ENCODE data around the gene RAPGEF6. TPM values are rescaled to one million over a fixed set of nuclear protein-coding genes. Genes with fewer than 3 reads are reported as not detected.

Gene RAPGEF6
- polyA plus RNA-seq, 1 donor (not counting 4 experiments of a cell fraction or from before 2014, with no cell fraction given): 8.7 TPM

DNA sequence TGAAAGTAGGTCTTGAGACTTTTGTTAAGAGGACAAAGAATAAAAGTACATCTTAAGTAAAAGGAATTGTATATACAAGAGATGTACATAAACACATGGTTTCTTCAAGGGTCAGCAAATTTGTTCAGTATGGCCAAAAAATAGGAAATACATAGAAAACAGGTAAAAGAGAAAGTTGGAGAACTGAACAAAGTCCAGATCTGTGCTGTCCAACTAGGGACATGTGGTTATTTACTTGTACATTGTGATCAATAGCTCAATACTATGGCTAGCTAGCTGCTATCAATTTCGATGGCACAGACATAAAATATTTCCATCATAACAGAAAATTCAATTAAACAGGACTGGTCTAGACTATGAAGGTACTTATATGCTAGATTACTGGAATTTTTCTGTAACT lies 92.3 kb downstream of the RAPGEF6 start:
- H3K4me2 ChIP-seq (ENCODE audit: control insufficient read depth, extremely low read depth, insufficient read depth, low read depth, low read length): no peak overlapping the region
- DNase-seq (ENCODE audit: low read depth, low spot score): no peak
- H3K9me3 ChIP-seq (ENCODE audit: control insufficient read depth, low read depth, low read length): no peaks in the 10 kb centered on the region
- FAIRE-seq: no peak
- H3K9ac ChIP-seq (ENCODE audit: control insufficient read depth, extremely low read depth, insufficient read depth, low read length): no peak overlapping the region
- H2AFZ ChIP-seq (ENCODE audit: control insufficient read depth, low read length): no peak overlapping the region
- peaks cover under 1% of the 10 kb centered on the region for H3K9me1 ChIP-seq (ENCODE audit: control insufficient read depth, extremely low read depth, insufficient read depth, low read length)
- dilution Hi-C loops (cut with MboI; ENCODE audit: extremely low pct_ligation_motif_present, low sequenced_read_pairs): no loop called here
- peaks cover 27% of the 10 kb centered on the region for H3K4me1 ChIP-seq (ENCODE audit: control insufficient read depth, extremely low read depth, insufficient read depth, low read length)
- no peak for TF ChIP-seq EZH2 (IDR thresholded peaks at IDR 0.05; ENCODE audit: low read length)
- TF ChIP-seq, protein P1, sequence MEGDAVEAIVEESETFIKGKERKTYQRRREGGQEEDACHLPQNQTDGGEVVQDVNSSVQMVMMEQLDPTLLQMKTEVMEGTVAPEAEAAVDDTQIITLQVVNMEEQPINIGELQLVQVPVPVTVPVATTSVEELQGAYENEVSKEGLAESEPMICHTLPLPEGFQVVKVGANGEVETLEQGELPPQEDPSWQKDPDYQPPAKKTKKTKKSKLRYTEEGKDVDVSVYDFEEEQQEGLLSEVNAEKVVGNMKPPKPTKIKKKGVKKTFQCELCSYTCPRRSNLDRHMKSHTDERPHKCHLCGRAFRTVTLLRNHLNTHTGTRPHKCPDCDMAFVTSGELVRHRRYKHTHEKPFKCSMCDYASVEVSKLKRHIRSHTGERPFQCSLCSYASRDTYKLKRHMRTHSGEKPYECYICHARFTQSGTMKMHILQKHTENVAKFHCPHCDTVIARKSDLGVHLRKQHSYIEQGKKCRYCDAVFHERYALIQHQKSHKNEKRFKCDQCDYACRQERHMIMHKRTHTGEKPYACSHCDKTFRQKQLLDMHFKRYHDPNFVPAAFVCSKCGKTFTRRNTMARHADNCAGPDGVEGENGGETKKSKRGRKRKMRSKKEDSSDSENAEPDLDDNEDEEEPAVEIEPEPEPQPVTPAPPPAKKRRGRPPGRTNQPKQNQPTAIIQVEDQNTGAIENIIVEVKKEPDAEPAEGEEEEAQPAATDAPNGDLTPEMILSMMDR (optimal IDR thresholded peaks at IDR 0.05 in 1 of 3, IDR thresholded peaks at IDR 0.05 in 1 of 3, conservative IDR thresholded peaks at IDR 0.05 in 1 of 3; ENCODE audit: extremely low read depth in 1 of 3, insufficient read depth in 2 of 3, low read length in 3 of 3): no peak
- no peaks in the 10 kb centered on the region for H3K79me2 ChIP-seq (ENCODE audit: control insufficient read depth, insufficient read depth, low read length)
- H3K27ac ChIP-seq (ENCODE audit: control insufficient read depth, insufficient read depth, low read length): no peak overlapping the region
- H3K36me3 ChIP-seq (ENCODE audit: control insufficient read depth in 2 of 2, extremely low read depth in 1 of 2, insufficient read depth in 2 of 2, low read length in 2 of 2): no peaks in the 10 kb centered on the region
- H3K27me3 ChIP-seq (ENCODE audit: control insufficient read depth, extremely low read depth, insufficient read depth, low read length): no peaks in the 10 kb centered on the region
- no peaks in the 10 kb centered on the region for H4K20me1 ChIP-seq (ENCODE audit: control insufficient read depth, extremely low read depth, insufficient read depth, low read length)
- no peak overlapping the region for H3K4me3 ChIP-seq (ENCODE audit: control insufficient read depth in 2 of 3, extremely low read depth in 1 of 3, insufficient read depth in 2 of 3, low read depth in 1 of 3, low read length in 3 of 3)

GRCh38 chr5:131541762-131542161 lies 93.3 kb downstream of the RAPGEF6 start:
- Histone ChIP-seq H3K27ac (ENCODE audit: control insufficient read depth, insufficient read depth, low read length) (peak overlapping the region; percentile 51), H3K4me1 (ENCODE audit: control insufficient read depth, extremely low read depth, insufficient read depth, low read length) (peaks cover 30% of the 10 kb centered on the region), H3K9me1 (ENCODE audit: control insufficient read depth, extremely low read depth, insufficient read depth, low read length) (peaks cover 2% of the 10 kb centered on the region), H3K9me3 (ENCODE audit: control insufficient read depth, low read depth, low read length) (no peaks in the 10 kb centered on the region), H3K27me3 (ENCODE audit: control insufficient read depth, extremely low read depth, insufficient read depth, low read length) (no peaks in the 10 kb centered on the region), H3K79me2 (ENCODE audit: control insufficient read depth, insufficient read depth, low read length) (no peaks in the 10 kb centered on the region), H3K4me2 (ENCODE audit: control insufficient read depth, extremely low read depth, insufficient read depth, low read depth, low read length) (no peak overlapping the region), H2AFZ (ENCODE audit: control insufficient read depth, low read length) (no peak overlapping the region), H4K20me1 (ENCODE audit: control insufficient read depth, extremely low read depth, insufficient read depth, low read length) (no peaks in the 10 kb centered on the region), H3K36me3 (ENCODE audit: control insufficient read depth in 2 of 2, extremely low read depth in 1 of 2, insufficient read depth in 2 of 2, low read length in 2 of 2) (no peaks in the 10 kb centered on the region), H3K9ac (ENCODE audit: control insufficient read depth, extremely low read depth, insufficient read depth, low read length) (no peak overlapping the region), H3K4me3 (ENCODE audit: control insufficient read depth in 2 of 3, extremely low read depth in 1 of 3, insufficient read depth in 2 of 3, low read depth in 1 of 3, low read length in 3 of 3) (no peak overlapping the region)
- DNase-seq (ENCODE audit: low read depth, low spot score) (no peak), FAIRE-seq (peak; percentile 20)
- dilution Hi-C loops (cut with MboI; ENCODE audit: extremely low pct_ligation_motif_present, low sequenced_read_pairs): no loop called here
- TF ChIP-seq, protein P1 (optimal IDR thresholded peaks at IDR 0.05 in 1 of 3, IDR thresholded peaks at IDR 0.05 in 1 of 3, conservative IDR thresholded peaks at IDR 0.05 in 1 of 3; ENCODE audit: extremely low read depth in 1 of 3, insufficient read depth in 2 of 3, low read length in 3 of 3): no peak
- TF ChIP-seq EZH2 (IDR thresholded peaks at IDR 0.05; ENCODE audit: low read length): no peak

Data from keratinocyte (primary cell).